HG03045 (cell line): ENCODE data around the gene COL4A5.
"Not testable (repeated sequence)": the region's sequence is repeated elsewhere in the genome, so short reads cannot be mapped to it uniquely, and the experiment has no call there.

Experiments used
- ATAC-seq: cut with Tn5 transposase; IDR thresholded peaks from one replicate; pipeline ENCODE4 v1.9.1; 2021; ENCODE audit warnings: mild to moderate bottlenecking, moderate library complexity; ENCODE audit not compliant: unreplicated experiment

The COL4A5 gene

GRCh38 chrX:108439426-108439942, at the start of gene COL4A5:
TSS of gene COL4A5 (plus strand) at chrX:108439838. CDS start at chrX:108440126, 288 bp downstream.
- ATAC-seq, result no peak

GRCh38 chrX:108390976-108391717, 48.5 kb upstream of the COL4A5 start:
- ATAC-seq, result not testable (repeated sequence)

GRCh38 chrX:108396188-108396891, 43.3 kb upstream of the COL4A5 start:
- no peak for ATAC-seq

DNA sequence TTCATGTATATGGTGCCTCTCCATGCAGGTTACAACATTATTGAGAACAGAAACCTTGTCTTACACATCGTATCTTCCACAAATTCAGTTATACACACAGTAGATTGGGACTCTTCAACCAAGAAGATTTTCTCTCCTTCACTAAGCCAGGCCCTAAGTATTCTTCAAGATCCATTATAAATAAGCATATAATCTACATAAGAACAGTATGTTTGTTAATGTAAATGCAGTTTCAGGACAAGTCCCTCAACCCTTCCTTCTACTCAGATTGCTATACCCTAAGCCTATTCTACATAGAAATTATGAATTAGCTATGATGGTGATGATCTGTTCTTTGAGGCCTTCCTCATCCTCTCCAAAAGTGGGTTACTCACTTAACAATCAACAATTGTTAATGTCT, 42.7 kb upstream of the COL4A5 start:
- ATAC-seq, result no peak

DNA sequence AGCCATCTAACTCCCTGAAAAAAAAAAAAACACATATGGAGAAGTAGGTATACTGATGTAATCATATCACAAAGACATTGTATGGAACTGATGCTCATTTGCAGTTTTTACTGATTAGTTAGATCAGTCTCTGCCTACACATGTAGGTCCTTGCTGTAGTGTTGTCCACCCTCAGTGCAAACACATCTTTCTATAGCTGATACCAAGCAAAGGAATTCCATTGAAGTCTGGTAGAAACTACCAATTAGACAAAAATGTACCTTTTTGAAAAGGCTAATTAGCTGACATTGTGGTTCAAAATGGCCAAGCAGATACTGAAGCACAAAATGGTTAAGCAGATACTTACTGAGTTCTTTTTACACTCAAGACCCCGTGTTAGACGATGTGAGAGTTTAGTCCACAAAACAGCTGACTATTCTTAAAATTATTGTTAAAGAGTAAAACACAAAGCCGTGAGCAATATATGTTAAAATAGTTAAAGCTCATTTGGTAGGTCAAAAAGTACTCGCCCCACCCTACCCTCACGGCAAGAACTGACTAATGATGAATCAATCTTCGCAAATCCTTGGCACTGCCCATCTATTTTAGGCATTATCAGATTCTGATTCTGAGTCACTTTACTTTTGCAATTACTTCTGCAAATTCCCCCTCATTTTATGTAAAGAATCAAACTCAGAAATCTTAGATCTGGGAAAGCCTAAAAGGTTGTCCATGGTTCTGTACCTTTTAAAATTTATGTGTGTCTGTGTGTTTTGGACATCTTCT, 41.8 kb upstream of the COL4A5 start:
- ATAC-seq, result no peak

GRCh38 chrX:108399418-108400165, 40.0 kb upstream of the COL4A5 start:
- ATAC-seq, result no peak

GRCh38 chrX:108412783-108413182, 26.9 kb upstream of the COL4A5 start:
- ATAC-seq, result no peak

DNA sequence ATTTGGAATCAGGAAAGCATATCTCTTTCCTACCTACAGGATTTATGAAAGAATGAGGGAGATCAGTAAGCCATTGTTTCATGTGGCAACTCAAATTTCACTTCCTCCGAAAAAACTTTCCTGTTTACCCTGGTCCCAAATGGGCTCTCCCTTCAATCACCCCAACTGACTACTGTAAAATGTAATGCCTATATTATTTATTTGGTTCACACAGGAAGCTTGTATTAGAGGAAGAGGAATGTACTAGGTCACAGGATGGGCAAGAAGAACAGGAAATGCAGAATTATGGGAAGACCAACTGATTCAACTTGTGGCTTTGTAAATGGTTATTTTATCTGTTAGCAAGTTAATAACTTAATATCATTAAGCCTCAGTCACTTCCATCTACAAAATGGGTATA, 24.5 kb upstream of the COL4A5 start:
- no peak for ATAC-seq

- no peak for ATAC-seq
Observed at GRCh38 chrX:108415891-108416290, 23.7 kb upstream of the COL4A5 start.

- no peak for ATAC-seq
Observed at GRCh38 chrX:108417257-108417656, 22.4 kb upstream of the COL4A5 start.

GRCh38 chrX:108419401-108419800, 20.2 kb upstream of the COL4A5 start:
- no peak for ATAC-seq

- no peak for ATAC-seq
Observed at GRCh38 chrX:108420481-108420880, 19.2 kb upstream of the COL4A5 start.

- no peak for ATAC-seq
Observed at GRCh38 chrX:108426262-108426661, 13.4 kb upstream of the COL4A5 start.

GRCh38 chrX:108435261-108435660, 4.4 kb upstream of the COL4A5 start:
- no peak for ATAC-seq

DNA sequence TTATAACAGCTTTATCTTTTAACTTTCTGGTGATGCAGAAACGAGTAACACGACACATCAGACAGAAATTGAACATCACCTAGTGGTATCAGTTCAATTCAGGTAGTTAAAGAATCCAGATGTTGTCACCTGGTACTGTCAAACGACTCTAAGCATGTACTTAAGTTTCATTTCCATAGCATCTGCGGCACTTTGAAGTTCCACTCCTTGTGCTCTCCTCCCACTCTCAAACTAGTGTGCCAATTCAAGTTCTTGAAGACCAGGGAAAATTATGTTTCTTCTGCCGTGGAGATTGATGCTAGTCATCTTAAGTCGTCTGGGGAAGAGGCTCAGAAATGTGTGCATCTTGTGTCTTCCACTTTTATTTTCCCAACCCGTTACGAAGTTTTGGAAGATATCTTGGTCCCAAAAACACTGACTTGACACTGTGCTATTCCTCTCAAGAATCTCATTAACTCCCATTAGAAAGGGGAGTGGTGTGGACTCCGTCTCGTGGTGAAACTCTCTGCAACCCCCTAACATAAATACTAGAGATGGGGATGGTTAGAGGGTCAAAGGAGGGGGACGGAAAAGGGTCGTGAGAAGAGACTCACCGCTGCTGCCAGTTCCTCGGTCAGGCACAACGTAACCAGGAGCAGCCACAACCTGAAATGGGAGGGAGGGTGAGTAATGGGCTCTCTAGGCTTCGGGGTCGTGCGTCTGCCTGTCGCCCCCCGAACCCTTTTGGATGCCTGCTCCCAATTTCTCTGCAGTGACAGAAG, 2.1 kb upstream of the COL4A5 start:
- ATAC-seq, result no peak

DNA sequence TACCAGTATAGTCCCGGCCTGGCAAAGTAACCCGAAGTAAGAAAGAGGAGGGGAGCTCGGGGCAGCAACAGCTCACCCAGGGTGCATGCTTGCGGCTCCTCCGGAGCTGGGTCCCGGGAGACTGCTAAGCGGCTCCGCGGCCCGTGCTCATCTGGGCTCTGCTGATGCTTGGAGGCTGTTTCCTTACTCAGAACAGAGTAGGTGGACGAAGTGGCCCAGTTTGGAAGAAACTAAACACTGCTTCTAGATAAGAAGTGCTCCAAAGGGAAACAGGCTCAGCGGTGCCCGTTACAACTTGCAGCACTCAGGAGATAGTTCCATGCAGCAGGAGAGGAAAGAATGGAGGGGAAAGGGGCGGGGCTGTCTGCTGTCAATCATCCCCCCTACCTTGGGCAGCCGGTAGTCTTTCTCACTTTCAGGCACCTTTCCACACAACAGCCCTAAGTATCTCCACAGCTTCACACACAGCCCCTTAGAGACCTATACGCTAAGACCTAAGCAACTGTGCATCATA, 1.5 kb upstream of the COL4A5 start, which contains the start of gene COL4A6:
Gene COL4A6, minus strand, starts transcription at position 313 of the 514 bp plus-strand sequence. Its CDS starts 226 bp downstream, at position 87.
- no peak for ATAC-seq

DNA sequence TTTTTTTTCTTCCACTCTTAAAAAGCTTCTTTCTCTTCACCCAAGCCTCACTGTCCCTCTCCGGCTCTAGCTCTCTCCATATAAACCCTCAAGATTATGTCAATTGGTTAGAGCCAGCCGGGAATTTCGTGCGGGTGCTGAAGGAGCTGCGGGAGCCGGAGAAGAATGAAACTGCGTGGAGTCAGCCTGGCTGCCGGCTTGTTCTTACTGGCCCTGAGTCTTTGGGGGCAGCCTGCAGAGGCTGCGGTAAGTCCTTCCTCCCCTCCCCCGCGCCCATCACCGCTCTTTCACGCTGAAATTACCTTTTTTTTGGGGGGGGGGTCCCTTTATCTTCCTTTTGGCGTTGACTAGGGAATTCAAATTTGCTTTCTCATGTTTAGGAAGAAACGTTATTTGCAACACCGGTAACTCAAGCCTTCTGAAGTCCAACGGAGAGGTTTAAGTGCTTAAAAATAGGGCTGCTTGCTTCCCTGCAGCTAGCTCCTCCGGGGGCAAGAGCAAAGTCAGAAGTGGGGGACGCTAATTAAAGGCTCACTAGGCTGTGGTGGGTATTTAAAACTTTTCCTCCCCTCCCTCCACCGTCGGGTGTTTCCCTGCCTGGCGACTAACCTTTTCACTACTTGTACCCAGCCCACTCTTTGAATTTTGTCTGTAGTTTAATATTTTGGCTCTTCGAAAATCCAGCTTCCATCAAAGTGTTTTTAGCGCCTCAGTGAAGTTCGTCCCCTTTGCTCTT, 491 bp downstream of the COL4A5 start:
- no peak for ATAC-seq

DNA sequence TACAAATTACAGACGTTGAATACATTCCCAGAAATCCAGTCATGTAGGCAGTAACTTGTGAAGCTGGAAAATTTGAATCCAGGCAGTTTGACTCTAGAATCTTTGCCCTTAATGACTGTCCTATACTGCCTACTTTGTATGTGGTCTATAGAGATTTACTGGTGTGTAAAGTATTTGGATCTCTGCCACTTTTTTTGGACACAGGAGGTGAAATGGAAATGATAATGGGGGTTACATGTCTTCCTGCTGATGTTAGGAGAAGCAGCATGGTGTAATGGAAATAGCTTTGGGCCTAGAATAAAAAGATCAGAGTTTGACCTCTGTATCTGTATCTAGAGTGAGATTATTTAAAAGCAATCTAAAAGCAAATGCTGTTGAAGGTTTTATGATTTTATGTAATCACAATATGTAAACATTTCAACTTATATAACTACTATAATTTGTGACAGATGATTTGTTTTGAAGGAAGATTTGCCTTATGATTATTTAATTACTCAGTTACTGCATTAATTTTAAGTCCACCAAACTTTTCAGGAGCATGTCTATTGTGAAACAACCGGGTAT, 3.3 kb downstream of the COL4A5 start:
- no peak for ATAC-seq

DNA sequence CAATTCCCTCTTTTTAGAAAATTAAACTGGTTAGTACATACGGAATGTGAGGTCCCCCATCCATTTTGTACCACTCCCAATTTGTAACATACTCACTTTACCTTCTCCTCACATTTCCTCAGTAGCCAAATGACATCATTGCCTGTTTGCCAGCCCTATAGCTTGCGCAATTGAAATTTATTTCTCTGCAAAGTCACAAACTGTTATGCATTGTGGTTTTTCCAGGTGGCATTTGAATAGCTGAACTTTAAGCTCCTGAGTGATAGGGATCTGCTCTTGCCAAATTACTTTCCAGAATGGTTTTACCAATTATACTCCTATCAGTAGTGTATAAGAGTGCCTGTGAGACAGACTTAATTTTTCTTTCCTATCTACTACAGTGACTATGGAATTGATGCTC, 7.7 kb downstream of the COL4A5 start:
- ATAC-seq, result no peak
